HG03442 (cell line): Measurements from ENCODE around the gene C4orf50.

Experiments used
- ATAC-seq: cut with Tn5 transposase; IDR thresholded peaks from one replicate; pipeline ENCODE4 v1.9.1; 2021; ENCODE audit warnings: mild to moderate bottlenecking, moderate library complexity; ENCODE audit not compliant: unreplicated experiment

C4orf50 gene

GRCh38 chr4:5973033-5973432 is 45.2 kb downstream of the C4orf50 start:
- ATAC-seq, result no peak

DNA sequence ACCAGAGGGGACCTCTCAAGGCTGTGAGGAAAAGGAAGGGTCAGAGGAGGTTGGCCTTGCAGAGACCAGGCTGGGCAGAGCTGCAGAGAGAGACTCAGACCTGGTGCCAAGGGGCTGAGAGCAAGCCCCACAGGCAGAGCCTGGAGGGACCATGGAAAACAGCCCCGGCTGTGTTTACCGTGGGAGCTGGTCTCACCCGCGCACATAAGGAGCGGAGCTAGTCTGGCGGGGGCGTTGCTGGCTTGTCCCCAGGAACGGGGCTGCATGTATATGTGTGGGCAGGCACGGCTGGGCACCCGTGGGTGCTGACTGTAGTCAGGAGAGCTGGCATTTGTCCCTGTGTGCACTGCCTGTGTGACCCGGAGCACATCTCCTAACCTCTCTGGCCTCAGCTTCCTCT is 45.7 kb downstream of the C4orf50 start:
- no peak for ATAC-seq

GRCh38 chr4:5971078-5971450 is 47.2 kb downstream of the C4orf50 start:
- no peak for ATAC-seq

DNA sequence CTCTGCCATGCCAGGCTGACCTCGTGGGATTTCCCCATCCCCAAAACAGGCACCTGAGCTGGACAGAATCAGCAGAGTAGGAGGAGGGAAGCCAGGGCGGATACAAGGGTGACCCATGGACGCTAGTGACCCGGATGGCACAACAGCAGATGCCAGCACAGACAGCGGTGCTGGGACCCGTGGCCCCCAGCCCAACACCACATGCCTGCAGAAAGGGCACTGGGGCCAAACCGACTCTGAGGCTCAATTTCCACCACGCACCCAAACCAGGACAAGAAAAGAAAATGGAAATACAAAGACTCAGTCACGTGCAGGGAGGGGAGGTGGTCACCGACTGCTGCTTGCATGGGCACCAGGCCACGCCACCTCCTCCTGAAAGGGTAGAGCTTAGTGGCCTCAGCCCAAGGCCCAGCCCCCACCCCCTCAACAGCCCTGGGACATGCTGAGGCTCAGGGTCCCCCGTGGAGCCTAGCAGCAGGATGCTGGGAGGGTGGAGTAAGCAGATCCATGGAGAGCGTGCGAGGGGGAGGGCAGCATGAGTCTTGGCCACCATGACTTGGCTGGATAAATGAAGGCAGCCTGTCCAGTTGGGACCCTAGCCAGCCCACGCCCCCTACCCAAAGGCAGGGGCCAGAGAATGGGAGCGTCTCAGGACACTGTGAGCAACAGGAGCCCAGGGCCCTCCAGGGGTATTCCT is 47.7 kb downstream of the C4orf50 start:
- no peak for ATAC-seq

GRCh38 chr4:5969777-5970176 is 48.5 kb downstream of the C4orf50 start:
- ATAC-seq, result no peak

DNA sequence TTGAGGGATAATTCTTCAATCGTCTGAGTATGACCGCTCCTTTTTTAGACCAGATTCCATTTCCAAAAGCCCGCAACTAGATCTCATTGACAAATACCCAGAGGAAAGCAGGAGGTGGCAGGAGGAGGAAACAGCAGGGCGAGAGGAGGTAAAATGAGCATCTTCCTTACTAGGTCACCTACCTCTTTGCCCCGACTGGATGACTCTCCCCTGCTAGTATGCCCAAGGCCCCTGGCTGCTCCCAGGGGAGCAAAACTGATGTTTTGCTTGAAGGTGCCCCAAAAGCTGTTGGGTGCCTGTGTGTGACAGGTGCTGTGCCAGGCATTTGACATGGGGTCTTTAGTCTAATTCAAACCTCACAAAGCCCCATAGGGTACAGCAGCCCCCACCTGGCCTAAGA is 48.9 kb downstream of the C4orf50 start:
- no peak for ATAC-seq

DNA sequence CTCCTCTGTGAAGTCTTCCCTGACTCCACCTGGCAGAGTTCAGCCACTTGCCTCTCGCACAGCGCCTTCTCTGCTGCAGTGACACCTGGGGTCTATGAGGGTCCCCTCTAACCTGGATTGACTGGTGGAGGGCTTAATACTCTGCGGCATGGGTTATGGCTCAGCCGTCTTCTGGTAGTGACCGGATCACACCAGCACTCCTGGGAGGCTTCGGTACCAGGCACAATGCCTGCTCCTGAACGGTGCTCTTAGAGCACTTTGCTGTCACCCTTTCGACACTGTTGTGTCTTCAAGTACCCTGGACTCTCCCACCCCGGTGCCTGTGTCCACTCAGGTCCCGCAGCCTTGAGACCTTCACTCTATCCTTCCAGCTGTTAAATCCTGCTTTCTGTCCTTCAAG is 50.0 kb downstream of the C4orf50 start:
- no peak for ATAC-seq

GRCh38 chr4:5967783-5968182 is 50.4 kb downstream of the C4orf50 start:
- no peak for ATAC-seq

GRCh38 chr4:5965225-5965624 is 53.0 kb downstream of the C4orf50 start:
- no peak for ATAC-seq

DNA sequence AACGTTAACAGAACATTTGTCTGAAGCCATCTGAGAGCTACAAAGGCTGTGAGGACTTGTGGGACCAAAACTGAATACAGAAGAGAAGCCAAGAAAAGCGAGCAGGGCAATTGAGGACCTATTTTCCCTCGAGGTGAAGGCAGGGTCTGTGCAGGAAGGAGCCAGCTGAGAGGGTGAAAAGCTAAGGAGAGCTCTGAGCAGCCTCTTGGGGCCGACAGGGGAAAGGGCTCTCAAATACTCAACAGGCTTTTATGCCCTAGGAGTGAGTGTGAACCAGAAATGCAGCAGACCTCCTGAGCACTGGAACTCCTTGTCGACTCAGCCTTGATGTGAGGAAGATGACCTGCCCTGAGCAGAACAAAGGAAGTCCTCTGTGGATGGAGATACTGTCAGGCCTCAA is 54.2 kb downstream of the C4orf50 start:
- no peak for ATAC-seq

- ATAC-seq, result no peak
These were observed 54.6 kb downstream of the C4orf50 start for GRCh38 chr4:5963611-5964010.

DNA sequence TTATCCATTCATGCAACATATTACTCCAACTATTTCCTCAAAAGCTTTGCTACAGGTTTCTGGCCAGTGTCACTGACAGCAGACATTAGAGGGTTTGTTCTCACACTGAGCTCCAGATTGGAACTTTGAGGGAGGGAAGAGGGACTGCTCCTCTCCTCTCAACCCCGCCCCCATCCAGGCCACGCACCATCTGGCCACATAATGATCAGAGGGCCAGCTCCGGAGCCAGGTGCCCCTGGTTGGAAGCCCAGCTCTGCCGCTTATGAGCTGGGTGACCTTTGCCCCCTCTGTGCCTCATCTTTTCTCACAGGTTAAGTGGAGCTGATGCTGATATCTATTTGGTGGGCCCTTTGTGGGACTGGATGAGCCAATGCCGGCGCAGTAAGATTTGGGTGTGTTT is 55.8 kb downstream of the C4orf50 start:
- no peak for ATAC-seq

- ATAC-seq, result no peak
These were observed 57.9 kb downstream of the C4orf50 start for GRCh38 chr4:5960252-5960880.

GRCh38 chr4:5959211-5959982 is 58.8 kb downstream of the C4orf50 start:
- no peak for ATAC-seq

DNA sequence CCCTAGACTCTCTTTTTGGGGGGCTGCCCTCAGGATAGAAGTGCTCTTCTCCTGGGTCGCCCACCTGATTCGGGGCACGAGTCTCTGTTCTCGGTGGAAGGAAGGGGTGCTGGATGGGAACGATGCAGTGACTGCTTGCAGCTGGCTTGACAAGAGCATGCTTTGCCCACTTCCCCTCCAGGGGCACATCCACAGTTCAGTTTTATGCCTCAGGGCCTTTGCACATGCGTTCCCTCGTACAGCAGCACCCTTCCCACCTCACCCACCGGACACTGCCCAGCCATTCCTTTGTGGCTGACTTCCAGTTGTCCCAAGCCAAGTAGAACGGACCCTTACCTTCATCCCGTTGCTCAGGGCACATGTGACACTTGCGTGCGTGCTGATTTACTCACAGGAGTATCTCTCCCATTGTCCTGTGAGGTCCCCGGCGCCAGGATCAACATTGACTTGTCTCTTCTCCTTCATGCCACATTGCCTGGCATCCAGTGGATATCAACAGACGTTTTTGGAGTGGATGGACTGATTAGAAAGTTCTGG is 60.0 kb downstream of the C4orf50 start:
- ATAC-seq, result no peak

- ATAC-seq, result no peak
These were observed 61.2 kb downstream of the C4orf50 start for GRCh38 chr4:5957076-5957475.

- no peak for ATAC-seq
These were observed 61.8 kb downstream of the C4orf50 start for GRCh38 chr4:5956285-5957021.

GRCh38 chr4:5955856-5956255 is 62.4 kb downstream of the C4orf50 start:
- ATAC-seq, result no peak

DNA sequence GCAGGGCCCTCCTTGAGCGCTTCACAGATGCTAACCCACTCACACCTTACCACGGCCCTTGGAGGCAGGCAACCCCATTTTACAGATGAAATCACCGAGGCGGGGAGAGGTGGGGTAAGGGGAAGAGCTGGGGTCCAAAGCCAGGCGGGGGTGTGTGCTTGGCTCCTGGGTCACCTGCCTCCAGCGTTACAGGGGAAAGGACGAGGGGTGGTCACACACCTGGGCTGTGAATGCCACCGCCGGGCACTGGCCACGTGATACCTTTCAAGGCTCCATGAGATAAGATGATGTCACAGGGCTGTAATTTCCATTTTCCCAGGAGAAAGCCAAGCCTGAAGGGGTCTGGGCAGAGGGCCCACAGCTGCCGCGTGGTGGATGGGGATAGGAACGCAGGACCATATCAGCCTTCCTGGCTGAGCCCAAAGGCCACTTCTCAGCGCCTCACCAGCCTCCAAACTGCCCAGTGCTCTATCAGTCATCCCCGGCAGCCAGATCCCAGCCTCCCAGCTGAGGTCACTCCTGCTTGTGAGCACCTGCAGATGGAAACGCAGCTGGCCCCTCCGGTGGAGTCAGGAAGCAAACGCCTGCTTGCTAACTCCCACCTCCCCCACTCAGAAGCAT is 62.9 kb downstream of the C4orf50 start:
- no peak for ATAC-seq

DNA sequence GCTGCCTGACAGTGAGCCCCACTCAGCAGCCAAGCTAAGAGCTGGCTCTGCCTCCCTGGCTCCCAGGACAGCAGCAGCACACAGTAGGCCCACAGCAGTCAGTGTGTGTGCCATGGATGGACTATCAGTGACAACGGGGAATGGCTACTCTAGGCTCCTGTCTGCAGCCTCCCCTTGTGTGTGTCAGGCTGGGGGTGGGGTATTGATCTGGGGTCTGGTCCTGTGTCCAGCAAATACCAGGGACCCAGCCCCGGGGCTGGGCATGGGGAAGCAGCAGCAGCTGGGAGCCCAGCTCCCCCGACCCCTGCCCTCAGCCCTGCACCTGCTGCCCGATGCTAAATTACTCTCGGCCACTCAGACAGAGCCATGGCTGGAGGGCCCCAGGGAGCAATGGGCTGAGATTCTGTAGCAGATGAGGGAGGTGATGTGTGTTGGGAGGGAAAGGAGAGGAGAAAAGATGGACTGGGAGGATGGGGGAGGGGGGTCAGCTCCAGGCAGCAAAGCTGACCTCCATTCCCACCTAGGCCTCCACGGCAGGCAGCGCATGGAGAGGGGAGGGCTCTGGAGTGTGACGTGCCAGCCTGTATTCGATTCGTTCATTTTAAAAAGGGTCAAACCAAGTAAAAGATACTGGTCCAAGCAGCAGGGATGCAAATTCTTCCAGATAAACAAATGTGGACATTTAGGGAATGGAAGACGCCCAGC is 64.0 kb downstream of the C4orf50 start:
- ATAC-seq, result no peak
